Neural progenitor cell (in vitro differentiated cells): ENCODE data around the gene VDAC2.
"Not testable (repeated sequence)": the region's sequence is repeated elsewhere in the genome, so short reads cannot be mapped to it uniquely, and the experiment has no call there.

Experiments
- CTCF ChIP-seq: fragments of 200-600 bp; sonication (generic); IDR thresholded peaks from 2 replicates; pipeline ENCODE4 v1.5.1; 2017; ENCODE audit warnings: antibody characterized with exemption, mild to moderate bottlenecking
- EZH2 ChIP-seq: fragments of 200-600 bp; sonication (generic); IDR thresholded peaks from 2 replicates; pipeline ENCODE4 v1.6.1; 2017; ENCODE audit warnings: antibody characterized with exemption, mild to moderate bottlenecking, moderate library complexity
- EZH2phosphoT487 ChIP-seq: fragments of 200-600 bp; sonication (generic); IDR thresholded peaks from 2 replicates; pipeline ENCODE4 v1.6.1; 2017; ENCODE audit warnings: antibody characterized with exemption

- not testable (repeated sequence) for TF ChIP-seq CTCF, EZH2, EZH2phosphoT487
Measured at GRCh38 chr10:75194625-75195024, 16.0 kb upstream of the VDAC2 start.
